Vagina (tissue), 2 donors: Measurements from ENCODE around the gene HPCAL1. TPM values are rescaled to one million over a fixed set of nuclear protein-coding genes. Genes with fewer than 3 reads are reported as not detected.
"Not testable (repeated sequence)": the region's sequence is repeated elsewhere in the genome, so short reads cannot be mapped to it uniquely, and the experiment has no call there.

ENCODE experiments used
- DNase-seq, 2 donors: peaks; one replicate each; pipeline ENCODE4 v3.0.0-alpha.2; 2017; ENCODE audit errors: extremely low spot score in 2 of 2
- H3K27ac ChIP-seq: fragments of 200-600 bp; sonication (generic); one replicate; pipeline ENCODE4 v1.5.1; 2019
- H3K27me3 ChIP-seq: fragments of 200-600 bp; sonication (generic); one replicate; pipeline ENCODE4 v1.5.1; 2019
- H3K36me3 ChIP-seq, 2 donors: fragments of 200-600 bp; sonication (generic); one replicate each; pipeline ENCODE4 v1.5.1; 2017 to 2019
- H3K4me1 ChIP-seq: fragments of 200-600 bp; sonication (generic); one replicate; pipeline ENCODE4 v1.5.1; 2019
- H3K4me3 ChIP-seq, 2 donors: fragments of 200-600 bp; sonication (generic); 1 replicate in 1 of 2; 2 replicates in 1 of 2; pipeline ENCODE4 v1.5.1; 2016 to 2019
- H3K9me3 ChIP-seq: fragments of 200-600 bp; sonication (generic); one replicate; pipeline ENCODE4 v1.5.1; 2019
- POLR2A ChIP-seq, 2 donors: fragments of 450-650 bp; IDR thresholded peaks; one replicate each; pipeline ENCODE4 v1.6.1; 2017; ENCODE audit warnings: antibody characterized with exemption in 2 of 2, mild to moderate bottlenecking in 2 of 2, moderate library complexity in 2 of 2
- POLR2AphosphoS5 ChIP-seq, 2 donors: sonication (generic); formaldehyde crosslinking; IDR thresholded peaks; one replicate each; pipeline ENCODE4 v1.9.0; 2017; ENCODE audit warnings: antibody characterized with exemption in 2 of 2, mild to moderate bottlenecking in 2 of 2, low read depth in 1 of 2; ENCODE audit not compliant: insufficient read depth in 1 of 2
- intact Hi-C: fragments of 100-400 bp; cut with DNase I; formaldehyde crosslinking; loops from one replicate; pipeline ENCODE4 v1.15.1; 2023
- total RNA-seq: library from RNA; depleted of rRNA; stranded (reverse); fragments of >200 nt; gene quantifications from one replicate; pipeline ENCODE4 v1.2.3, GENCODE V29; 2016
- TF ChIP-seq, protein P1 (sequence below), 3 experiments: fragments of 450-650 bp in 2 of 3; fragments of 200-600 bp in 1 of 3; sonication (generic) in 1 of 3; IDR thresholded peaks; one replicate each; pipeline ENCODE4 v1.5.1; 2017 to 2019; ENCODE audit warnings: antibody characterized with exemption in 3 of 3, mild to moderate bottlenecking in 2 of 3, moderate library complexity in 2 of 3

HPCAL1 gene
- total RNA-seq, 1 donor from 2014 or later: 43.7 TPM

- H3K27ac ChIP-seq: no peak overlapping the region
- no peaks in the 10 kb centered on the region for H3K27me3 ChIP-seq
- H3K4me3 ChIP-seq: no peak overlapping the region
- intact Hi-C loops: no loop called here
- no peaks in the 10 kb centered on the region for H3K9me3 ChIP-seq
- TF ChIP-seq, protein P1, sequence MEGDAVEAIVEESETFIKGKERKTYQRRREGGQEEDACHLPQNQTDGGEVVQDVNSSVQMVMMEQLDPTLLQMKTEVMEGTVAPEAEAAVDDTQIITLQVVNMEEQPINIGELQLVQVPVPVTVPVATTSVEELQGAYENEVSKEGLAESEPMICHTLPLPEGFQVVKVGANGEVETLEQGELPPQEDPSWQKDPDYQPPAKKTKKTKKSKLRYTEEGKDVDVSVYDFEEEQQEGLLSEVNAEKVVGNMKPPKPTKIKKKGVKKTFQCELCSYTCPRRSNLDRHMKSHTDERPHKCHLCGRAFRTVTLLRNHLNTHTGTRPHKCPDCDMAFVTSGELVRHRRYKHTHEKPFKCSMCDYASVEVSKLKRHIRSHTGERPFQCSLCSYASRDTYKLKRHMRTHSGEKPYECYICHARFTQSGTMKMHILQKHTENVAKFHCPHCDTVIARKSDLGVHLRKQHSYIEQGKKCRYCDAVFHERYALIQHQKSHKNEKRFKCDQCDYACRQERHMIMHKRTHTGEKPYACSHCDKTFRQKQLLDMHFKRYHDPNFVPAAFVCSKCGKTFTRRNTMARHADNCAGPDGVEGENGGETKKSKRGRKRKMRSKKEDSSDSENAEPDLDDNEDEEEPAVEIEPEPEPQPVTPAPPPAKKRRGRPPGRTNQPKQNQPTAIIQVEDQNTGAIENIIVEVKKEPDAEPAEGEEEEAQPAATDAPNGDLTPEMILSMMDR (IDR thresholded peaks at IDR 0.05): no peak
- TF ChIP-seq POLR2A (IDR thresholded peaks at IDR 0.05): no peak
- no peak for TF ChIP-seq POLR2AphosphoS5 (IDR thresholded peaks at IDR 0.05; ENCODE audit: insufficient read depth in 1 of 2, low read depth in 1 of 2)
- H3K36me3 ChIP-seq: peaks cover 0 to 52% of the 10 kb centered on the region in 2 donors
- H3K4me1 ChIP-seq: peaks cover 16% of the 10 kb centered on the region
- DNase-seq: no peak
These were observed 139.2 kb downstream of the HPCAL1 start for GRCh38 chr2:10441948-10442347.

- DNase-seq, H3K27ac ChIP-seq, H3K4me3 ChIP-seq, H3K27me3 ChIP-seq, H3K9me3 ChIP-seq, intact Hi-C loops: not testable (repeated sequence)
- Histone ChIP-seq H3K36me3 (peaks cover 0 to 52% of the 10 kb centered on the region in 2 donors), H3K4me1 (peaks cover 23% of the 10 kb centered on the region)
These were observed 139.9 kb downstream of the HPCAL1 start for GRCh38 chr2:10442469-10443126.

DNA sequence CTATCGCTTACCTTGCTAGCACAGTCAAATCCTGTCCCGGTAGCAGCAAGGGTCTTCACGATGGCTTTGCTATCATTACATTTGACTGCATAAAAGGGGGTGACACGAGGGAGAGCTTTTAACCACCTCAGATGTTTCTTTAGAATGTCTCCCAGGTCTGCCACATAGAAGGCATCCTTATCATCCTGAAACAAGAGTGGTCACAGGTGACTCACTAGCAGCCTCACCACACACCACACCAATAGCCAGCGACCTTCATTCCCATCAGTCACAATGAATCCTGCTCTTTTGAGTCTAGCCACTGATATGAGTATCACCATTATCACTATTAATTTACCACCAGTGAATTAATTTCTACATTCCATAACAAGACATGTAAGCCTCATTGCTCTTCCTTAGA, 141.8 kb downstream of the HPCAL1 start:
- Histone ChIP-seq H3K27ac (no peak overlapping the region), H3K4me3 (no peak overlapping the region), H3K36me3 (peaks cover 0 to 52% of the 10 kb centered on the region in 2 donors), H3K4me1 (peaks cover 31% of the 10 kb centered on the region), H3K9me3 (no peaks in the 10 kb centered on the region), H3K27me3 (no peaks in the 10 kb centered on the region)
- no peak for TF ChIP-seq POLR2A (IDR thresholded peaks at IDR 0.05)
- TF ChIP-seq, protein P1 (IDR thresholded peaks at IDR 0.05): no peak
- no peak for TF ChIP-seq POLR2AphosphoS5 (IDR thresholded peaks at IDR 0.05; ENCODE audit: insufficient read depth in 1 of 2, low read depth in 1 of 2)
- intact Hi-C loops: no loop called here
- no peak for DNase-seq

DNA sequence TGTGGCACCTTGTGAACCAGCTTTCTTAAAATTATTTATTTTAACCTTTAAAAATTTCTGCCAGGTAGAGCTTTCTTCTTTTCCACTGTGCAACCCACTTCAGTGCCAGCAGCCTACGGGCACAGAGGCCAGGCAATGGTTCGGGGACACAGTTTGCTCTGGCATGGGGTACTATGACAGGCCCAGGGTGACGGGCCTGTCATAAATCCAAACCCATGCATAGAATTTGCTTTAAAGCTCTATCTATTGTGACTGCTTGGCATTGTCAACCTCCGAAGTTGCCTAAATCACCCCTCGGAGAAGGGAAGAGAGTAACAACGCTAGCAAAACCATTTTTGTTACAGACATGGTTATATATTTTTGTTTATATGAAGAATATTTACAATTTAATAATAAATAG, 143.9 kb downstream of the HPCAL1 start:
- intact Hi-C loops: no loop called here
- Histone ChIP-seq H3K4me1 (peaks cover 41% of the 10 kb centered on the region), H3K27me3 (no peaks in the 10 kb centered on the region), H3K36me3 (peaks cover 0 to 32% of the 10 kb centered on the region in 2 donors), H3K27ac (no peak overlapping the region), H3K4me3 (peak overlapping the region in 1 of 2 donors; percentile 73), H3K9me3 (no peaks in the 10 kb centered on the region)
- DNase-seq: no peak
- TF ChIP-seq POLR2A (IDR thresholded peaks at IDR 0.05) (no peak), POLR2AphosphoS5 (IDR thresholded peaks at IDR 0.05; ENCODE audit: insufficient read depth in 1 of 2, low read depth in 1 of 2) (no peak)
- TF ChIP-seq, protein P1 (IDR thresholded peaks at IDR 0.05): no peak

DNA sequence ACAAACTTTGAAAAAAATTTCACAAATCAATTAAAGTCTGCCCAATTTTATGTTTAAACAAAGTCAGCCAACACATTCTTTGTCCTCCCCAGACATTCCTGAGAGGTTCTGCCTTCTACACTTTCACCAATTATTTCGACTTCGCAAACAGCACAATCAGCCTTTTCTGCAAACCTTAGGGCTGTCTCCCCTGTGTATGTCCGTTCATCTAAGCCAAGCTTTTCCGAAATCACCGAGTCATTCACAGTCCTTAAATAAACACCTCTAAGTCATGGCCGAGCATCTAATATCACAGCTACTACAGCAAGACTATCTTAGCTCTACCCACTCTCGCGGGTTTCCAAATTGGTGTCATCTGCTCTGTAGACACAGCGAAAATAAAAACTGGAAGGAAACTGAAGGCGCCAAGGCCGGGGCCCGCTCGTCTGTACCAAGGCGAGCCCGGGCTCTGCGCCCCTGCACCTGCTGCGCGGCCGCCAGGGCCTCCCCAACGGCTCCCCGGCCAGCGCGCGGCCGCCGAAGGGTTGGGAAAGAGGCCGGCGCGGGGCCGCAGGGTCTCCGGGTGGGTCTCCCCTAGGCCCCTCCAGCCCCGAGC, 144.7 kb downstream of the HPCAL1 start:
- intact Hi-C loops: no loop called here
- H3K4me1 ChIP-seq: peaks cover 47% of the 10 kb centered on the region

More for the DNA sequence above, 144.7 kb downstream of the HPCAL1 start:
- TF ChIP-seq POLR2A (IDR thresholded peaks at IDR 0.05): no peak
- no peak for TF ChIP-seq POLR2AphosphoS5 (IDR thresholded peaks at IDR 0.05; ENCODE audit: insufficient read depth in 1 of 2, low read depth in 1 of 2)
- TF ChIP-seq, protein P1 (IDR thresholded peaks at IDR 0.05): no peak
- no peaks in the 10 kb centered on the region for H3K9me3 ChIP-seq
- H3K36me3 ChIP-seq: peaks cover 0 to 24% of the 10 kb centered on the region in 2 donors
- peak overlapping the region; percentile 54 to 73 for H3K4me3 ChIP-seq
- DNase-seq: no peak
- no peaks in the 10 kb centered on the region for H3K27me3 ChIP-seq
- H3K27ac ChIP-seq: peak overlapping the region; percentile 89
